Heart left ventricle (tissue), 16 donors: Measurements from ENCODE around the gene UBE3B. TPM values are rescaled to one million over a fixed set of nuclear protein-coding genes. Genes with fewer than 3 reads are reported as not detected.

Source experiments
- ATAC-seq, 4 donors: fragments of 200-7000 bp; cut with Tn5 transposase; one replicate each; pipeline ENCODE4 v1.9.1; 2020 to 2022; ENCODE audit warnings: moderate library complexity in 4 of 4, mild to moderate bottlenecking in 3 of 4, moderate number of reproducible peaks in 1 of 4
- DNase-seq, 5 donors: peaks; one replicate each; pipeline ENCODE4 v3.0.0-alpha.2; 2020
- H3K27ac ChIP-seq, 12 donors: fragments of 200-600 bp; sonication (generic) in 4 of 12; one replicate each; pipeline versions ENCODE4 v1.5.0 to v1.8.0; 2016 to 2022; ENCODE audit warnings: mild to moderate bottlenecking in 2 of 12
- H3K27me3 ChIP-seq, 9 donors: fragments of 200-600 bp; sonication (generic) in 2 of 9; one replicate each; pipeline versions ENCODE4 v1.5.1 to v1.8.0; 2016 to 2022; ENCODE audit warnings: mild to moderate bottlenecking in 3 of 9
- H3K36me3 ChIP-seq, 9 donors: fragments of 200-600 bp; sonication (generic) in 2 of 9; one replicate each; pipeline versions ENCODE4 v1.5.0 to v1.8.0; 2018 to 2022; ENCODE audit warnings: mild to moderate bottlenecking in 2 of 9
- H3K4me1 ChIP-seq, 12 donors: fragments of 200-600 bp; sonication (generic) in 4 of 12; one replicate each; pipeline versions ENCODE4 v1.5.0 to v1.8.0; 2016 to 2022; ENCODE audit warnings: mild to moderate bottlenecking in 3 of 12
- H3K4me3 ChIP-seq, 12 donors: fragments of 200-600 bp; sonication (generic) in 4 of 12; one replicate each; pipeline versions ENCODE4 v1.5.0 to v1.8.0; 2017 to 2022; ENCODE audit warnings: mild to moderate bottlenecking in 9 of 12, moderate library complexity in 4 of 12
- H3K9me3 ChIP-seq, 12 donors: fragments of 200-600 bp; sonication (generic) in 4 of 12; one replicate each; pipeline versions ENCODE4 v1.5.0 to v1.8.0; 2016 to 2022; ENCODE audit warnings: mild to moderate bottlenecking in 1 of 12
- POLR2A ChIP-seq, 2 donors: fragments of 450-650 bp; IDR thresholded peaks; one replicate each; pipeline ENCODE4 v1.6.1; 2017; ENCODE audit warnings: antibody characterized with exemption in 2 of 2, mild to moderate bottlenecking in 2 of 2, moderate library complexity in 2 of 2
- WGBS, 4 donors: extraction: QIAGEN DNeasy Blood & Tissue Kit in 2 of 4; methylation state at CpG; one replicate each; pipeline versions ENCODE4 v1.1.5 to v1.1.7; 2013 to 2018; 5-methylcytosine and 5-hydroxymethylcytosine counted together
- intact Hi-C, 10 donors: fragments of 100-400 bp; cut with DNase I; formaldehyde crosslinking; loops; one replicate each; pipeline versions ENCODE4 v1.11.1 to v1.14.2; 2022
- polyA plus RNA-seq, 2 donors: library from polyadenylated mRNA; stranded (reverse); fragments of 200-250 nt; gene quantifications; one replicate each; pipeline ENCODE4 v1.2.3, GENCODE V29; 2013
- total RNA-seq, 9 donors: library from RNA; depleted of rRNA in 2 of 9; stranded (reverse); fragments of >200 nt in 2 of 9; fragmentation: NEBNext Ultra II Directional in 3 of 9; extraction: Animal tissue kit (Norgen Biotek cat#: 25700) in 3 of 9; gene quantifications; one replicate each; pipeline versions ENCODE4 v1.1.0 to v1.2.4, GENCODE V29; 2016 to 2023
- TF ChIP-seq, protein P1 (sequence below), 12 donors: fragments of 200-600 bp; sonication (generic) in 4 of 12; IDR thresholded peaks; one replicate each; pipeline versions ENCODE4 v1.5.0 to v1.8.0; 2018 to 2022; ENCODE audit warnings: antibody characterized with exemption in 12 of 12, mild to moderate bottlenecking in 5 of 12
- donor health status: ischemic (EF 13 %, LVEDD 7.1; RV severe dilation, severe dysfunction).
- donor health status: healthy with polysubstance abuse.
- donor health status: DM: no; HTN: yes; CAD: no.
- donor health status: DM: no; HTN: no; CAD: no.
- donor health status: ischemic (EF 25% LVEDD 6.9; RV normal size, moderate dysfunction).
- donor health status: ischemic (EF 25% LVEDD 5.7; RV mildly dilated, moderate dysfunction).
- donor health status: healthy.
- donor health status: DM: yes; HTN: yes; CAD: no.
- donor health status: ischemic (EF 35%, LVEDD 5.7; RV mildly dilated, moderate dysfunction).
- donor health status: nonischemic (EF 11% LVEDD 7.7; RV severe dilation, severe dysfunction).
- donor health status: DM: yes; HTN: yes; CAD: no.
- donor health status: PGD.
- donor health status: ischemic (EF 29% LVEDD 5.4; RV normal size, mild dysfunction).
- donor health status: nonischemic (EF 23%, LVEDD 6.1; RV moderate dilation, normal function).

UBE3B gene
- total and polyA plus RNA-seq, 11 donors = 19.1 to 82.7 (median 50.6) TPM

DNA sequence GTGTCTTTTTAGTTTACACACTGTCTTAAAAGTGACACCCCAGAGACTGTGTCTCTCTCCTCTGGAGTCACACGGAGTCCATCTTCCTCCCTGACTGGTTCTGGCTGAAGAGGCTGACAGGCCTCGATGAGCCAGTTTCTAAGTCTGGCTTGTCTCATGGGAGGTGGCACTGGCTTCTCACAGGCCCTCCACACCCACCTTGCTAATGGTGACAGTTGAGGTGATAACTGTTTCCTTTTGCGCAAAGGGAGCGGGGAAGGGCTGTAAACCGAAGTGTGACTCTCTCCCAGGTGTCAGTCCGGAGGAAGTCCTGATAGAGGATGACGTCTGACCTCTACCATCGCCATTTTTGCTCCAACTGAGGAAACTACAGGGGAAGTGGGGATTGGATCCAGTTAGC is 30.6 kb upstream of the UBE3B start:
- Histone ChIP-seq H3K36me3 (peaks cover 0 to 88% (median 63%) of the 10 kb centered on the region in 9 donors), H3K27ac (peak overlapping the region in 8 of 12 donors; percentile 13 to 80 (median 48)), H3K4me3 (no peak overlapping the region), H3K4me1 (peaks cover 0 to 36% (median 10%) of the 10 kb centered on the region in 12 donors), H3K9me3 (no peaks in the 10 kb centered on the region), H3K27me3 (no peaks in the 10 kb centered on the region)
- intact Hi-C loops = no loop called here
- DNase-seq (peak in 2 of 5 donors; percentile 23 to 79), ATAC-seq (peak in 3 of 4 donors; percentile 82 to 85 (median 83))
- WGBS, 4 donors = 45 to 63% (median 53%) methylated on average over 8 of the region's 8 CpGs
- no peak for TF ChIP-seq POLR2A (IDR thresholded peaks at IDR 0.05)
- TF ChIP-seq, protein P1, sequence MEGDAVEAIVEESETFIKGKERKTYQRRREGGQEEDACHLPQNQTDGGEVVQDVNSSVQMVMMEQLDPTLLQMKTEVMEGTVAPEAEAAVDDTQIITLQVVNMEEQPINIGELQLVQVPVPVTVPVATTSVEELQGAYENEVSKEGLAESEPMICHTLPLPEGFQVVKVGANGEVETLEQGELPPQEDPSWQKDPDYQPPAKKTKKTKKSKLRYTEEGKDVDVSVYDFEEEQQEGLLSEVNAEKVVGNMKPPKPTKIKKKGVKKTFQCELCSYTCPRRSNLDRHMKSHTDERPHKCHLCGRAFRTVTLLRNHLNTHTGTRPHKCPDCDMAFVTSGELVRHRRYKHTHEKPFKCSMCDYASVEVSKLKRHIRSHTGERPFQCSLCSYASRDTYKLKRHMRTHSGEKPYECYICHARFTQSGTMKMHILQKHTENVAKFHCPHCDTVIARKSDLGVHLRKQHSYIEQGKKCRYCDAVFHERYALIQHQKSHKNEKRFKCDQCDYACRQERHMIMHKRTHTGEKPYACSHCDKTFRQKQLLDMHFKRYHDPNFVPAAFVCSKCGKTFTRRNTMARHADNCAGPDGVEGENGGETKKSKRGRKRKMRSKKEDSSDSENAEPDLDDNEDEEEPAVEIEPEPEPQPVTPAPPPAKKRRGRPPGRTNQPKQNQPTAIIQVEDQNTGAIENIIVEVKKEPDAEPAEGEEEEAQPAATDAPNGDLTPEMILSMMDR (IDR thresholded peaks at IDR 0.05) = no peak

DNA sequence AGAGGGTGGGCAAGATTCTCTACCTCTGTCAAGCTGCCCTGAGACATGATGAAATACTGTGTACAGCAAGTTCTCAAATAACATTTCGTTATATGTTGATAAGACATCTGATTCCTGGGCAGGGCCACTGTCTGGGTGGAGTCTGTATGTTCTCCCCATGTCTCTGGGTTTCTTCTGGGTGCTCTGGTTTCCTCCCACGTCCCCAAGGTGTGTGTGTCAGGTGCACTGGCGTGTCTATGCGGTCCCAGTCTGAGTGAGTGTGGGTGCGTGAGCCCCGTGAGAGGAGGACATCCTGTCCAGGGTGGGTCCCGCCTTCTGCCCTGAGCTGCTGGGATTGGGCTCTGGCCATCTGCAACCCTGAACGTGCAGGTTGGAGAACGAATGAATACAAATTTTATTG is 30.0 kb upstream of the UBE3B start:
- no peaks in the 10 kb centered on the region for H3K27me3 ChIP-seq
- TF ChIP-seq POLR2A (IDR thresholded peaks at IDR 0.05) = no peak
- TF ChIP-seq, protein P1 (IDR thresholded peaks at IDR 0.05) = no peak
- H3K4me3 ChIP-seq = no peak overlapping the region
- DNase-seq (no peak), ATAC-seq (peak in 2 of 4 donors; percentile 0 to 2)
- H3K4me1 ChIP-seq = peaks cover 0 to 36% (median 10%) of the 10 kb centered on the region in 12 donors
- H3K27ac ChIP-seq = peak overlapping the region in 7 of 12 donors; percentile 39 to 80 (median 49)
- H3K36me3 ChIP-seq = peaks cover 0 to 89% (median 69%) of the 10 kb centered on the region in 9 donors
- intact Hi-C loops = no loop called here
- no peaks in the 10 kb centered on the region for H3K9me3 ChIP-seq
- WGBS, 4 donors = 72 to 80% (median 77%) methylated on average over 9 of the region's 9 CpGs

DNA sequence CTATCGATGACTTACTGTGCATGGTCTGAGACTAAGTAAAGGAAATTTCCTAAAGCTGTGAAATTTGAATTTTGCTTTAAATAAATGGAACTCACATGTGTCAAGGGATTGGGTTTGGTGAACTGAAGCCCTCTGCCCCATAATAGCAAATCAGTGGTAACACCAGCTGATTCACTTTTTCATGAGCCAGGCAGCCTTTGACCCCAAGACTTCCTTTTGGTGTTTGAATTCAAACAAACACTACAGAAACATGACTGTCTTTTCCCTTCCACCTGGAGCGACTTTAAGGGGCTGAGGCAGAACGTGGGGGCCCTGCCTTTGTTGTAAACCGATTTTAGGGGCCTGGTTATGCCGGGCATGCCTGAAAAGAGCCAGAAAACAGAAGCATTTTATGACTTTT is 29.2 kb upstream of the UBE3B start:
- Histone ChIP-seq H3K27ac (no peak overlapping the region), H3K27me3 (no peaks in the 10 kb centered on the region), H3K36me3 (peaks cover 0 to 95% (median 77%) of the 10 kb centered on the region in 9 donors), H3K4me3 (no peak overlapping the region), H3K9me3 (no peaks in the 10 kb centered on the region), H3K4me1 (peaks cover 0 to 36% (median 10%) of the 10 kb centered on the region in 12 donors)
- DNase-seq (no peak), ATAC-seq (no peak)
- WGBS, 4 donors = 87 to 91% (median 91%) methylated on average over 5 of the region's 5 CpGs
- intact Hi-C loops = no loop called here
- TF ChIP-seq, protein P1 (IDR thresholded peaks at IDR 0.05) = no peak
- TF ChIP-seq POLR2A (IDR thresholded peaks at IDR 0.05) = no peak

DNA sequence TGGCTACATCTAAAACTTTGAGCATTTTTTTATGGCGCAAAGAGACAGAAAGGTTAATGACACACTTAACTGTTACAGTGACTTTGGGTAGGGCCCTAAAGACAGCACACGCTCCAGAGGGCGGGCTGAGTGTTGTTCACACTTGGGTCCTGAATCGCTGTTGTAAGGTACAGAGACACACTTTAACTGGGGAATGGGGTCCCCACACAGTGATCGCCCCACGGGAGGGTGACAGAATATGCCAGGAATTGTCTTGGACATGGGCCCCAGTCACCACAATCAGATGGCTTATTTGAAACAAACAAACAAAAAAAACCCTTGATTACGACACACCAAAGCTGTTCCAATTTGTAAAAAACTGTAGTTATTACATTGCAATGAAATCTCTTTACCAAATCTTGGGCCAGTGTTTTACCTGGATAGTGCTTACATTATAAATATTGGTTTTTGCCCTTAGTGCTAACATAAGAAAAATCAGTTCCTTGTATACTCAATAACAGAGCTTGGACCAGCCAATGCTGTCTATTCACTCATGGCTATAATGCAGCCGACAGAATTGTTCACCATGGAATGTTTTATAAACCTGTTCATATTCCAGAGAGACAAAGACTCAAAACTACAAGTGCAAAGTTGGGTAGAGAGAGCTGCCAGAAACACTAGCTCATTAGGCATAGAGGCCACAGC is 28.6 kb upstream of the UBE3B start:
- no peak for DNase-seq
- Histone ChIP-seq H3K36me3 (peaks cover 0 to 95% (median 83%) of the 10 kb centered on the region in 9 donors), H3K27me3 (no peaks in the 10 kb centered on the region), H3K4me1 (peaks cover 0 to 30% (median 9%) of the 10 kb centered on the region in 12 donors), H3K9me3 (no peaks in the 10 kb centered on the region), H3K4me3 (no peak overlapping the region), H3K27ac (peak overlapping the region in 1 of 12 donors; percentile 60)
- intact Hi-C loops = no loop called here
- no peak for ATAC-seq
- TF ChIP-seq, protein P1 (IDR thresholded peaks at IDR 0.05) = no peak
- TF ChIP-seq POLR2A (IDR thresholded peaks at IDR 0.05) = no peak
- WGBS, 4 donors = 94 to 99% (median 96%) methylated on average over 8 of the region's 8 CpGs
